Neural cell (in vitro differentiated cells): ENCODE measurements around the gene PNPLA7. TPM values are rescaled to one million over a fixed set of nuclear protein-coding genes. Genes with fewer than 3 reads are reported as not detected.
"Not testable (repeated sequence)": the region's sequence is repeated elsewhere in the genome, so short reads cannot be mapped to it uniquely, and the experiment has no call there.

Source experiments
- H2AFZ ChIP-seq: fragments of 200-600, 300-800 bp; sonication (generic), shearing (Covaris generic); 2 replicates; pipeline ENCODE4 v1.6.0; 2014; ENCODE audit warnings: low read depth, mild to moderate bottlenecking, antibody characterized with exemption, low read length, moderate library complexity
- H3F3A ChIP-seq: fragments of 200-600 bp; shearing (Covaris generic); 2 replicates; pipeline ENCODE4 v1.6.1; 2016; ENCODE audit warnings: mild to moderate bottlenecking, moderate library complexity, mixed read lengths, antibody characterized with exemption, low read length; ENCODE audit not compliant: insufficient read depth, poor library complexity, severe bottlenecking
- H3K27ac ChIP-seq: fragments of 200-600, 300-800 bp; sonication (generic), shearing (Covaris generic); 2 replicates; pipeline ENCODE4 v1.5.1; 2014; ENCODE audit warnings: mild to moderate bottlenecking, low read length, moderate library complexity
- H3K27me3 ChIP-seq: fragments of 300-800, 200-600 bp; sonication (generic), shearing (Covaris generic); 2 replicates; pipeline ENCODE4 v1.6.0; 2014; ENCODE audit warnings: mild to moderate bottlenecking, low read depth, low read length, moderate library complexity; ENCODE audit not compliant: insufficient read depth
- H3K36me3 ChIP-seq: fragments of 300-800, 200-600 bp; sonication (generic), shearing (Covaris generic); 2 replicates; pipeline ENCODE4 v1.5.1; 2014; ENCODE audit warnings: mild to moderate bottlenecking, antibody characterized with exemption, low read length, moderate library complexity; ENCODE audit not compliant: insufficient read depth
- H3K4me2 ChIP-seq: fragments of 300-800, 200-600 bp; sonication (generic), shearing (Covaris generic); 2 replicates; pipeline ENCODE4 v1.6.0; 2014; ENCODE audit warnings: mild to moderate bottlenecking, low read length
- H3K4me3 ChIP-seq: fragments of 300-800, 200-600 bp; sonication (generic), shearing (Covaris generic); 2 replicates; pipeline ENCODE4 v1.5.1; 2014; ENCODE audit warnings: mild to moderate bottlenecking, low read length, moderate library complexity
- H3K79me2 ChIP-seq: fragments of 200-600 bp; shearing (Covaris generic); replicated peaks from 2 replicates; pipeline ENCODE4 v1.6.0; 2014; ENCODE audit warnings: mild to moderate bottlenecking, low read length, moderate library complexity; ENCODE audit not compliant: insufficient read depth
- H3K9ac ChIP-seq: fragments of 300-800, 200-600 bp; sonication (generic), shearing (Covaris generic); 2 replicates; pipeline ENCODE4 v1.6.1; 2016; ENCODE audit warnings: mild to moderate bottlenecking, low read length, mixed read lengths
- H3K9me2 ChIP-seq: fragments of 200-600 bp; shearing (Covaris generic); 2 replicates; pipeline ENCODE4 v1.6.1; 2016; ENCODE audit warnings: mild to moderate bottlenecking, low read length, mixed read lengths; ENCODE audit not compliant: insufficient read depth
- H3K9me3 ChIP-seq: fragments of 200-600, 300-800 bp; sonication (generic), shearing (Covaris generic); 2 replicates; pipeline ENCODE4 v1.6.1; 2016; ENCODE audit warnings: mild to moderate bottlenecking, mixed run types, low read length, moderate library complexity, mixed read lengths
- H4K20me1 ChIP-seq: fragments of 200-600 bp; shearing (Covaris generic); 2 replicates; pipeline ENCODE4 v1.6.1; 2016; ENCODE audit warnings: mild to moderate bottlenecking, mixed run types; ENCODE audit not compliant: insufficient read depth
- CTCF ChIP-seq: fragments of 450-650 bp; IDR thresholded peaks from 2 replicates; pipeline ENCODE4 v1.5.1; 2014; ENCODE audit warnings: antibody characterized with exemption, mild to moderate bottlenecking, moderate library complexity; ENCODE audit not compliant: poor library complexity, severe bottlenecking
- EP300 ChIP-seq: fragments of 450-650 bp; conservative IDR thresholded peaks from 2 replicates; pipeline ENCODE4 v1.6.1; 2014; ENCODE audit warnings: antibody characterized with exemption, mild to moderate bottlenecking, moderate library complexity; ENCODE audit not compliant: poor library complexity, severe bottlenecking
- EZH2 ChIP-seq: fragments of 200-600, 300-800 bp; shearing (Covaris generic), sonication (generic); IDR thresholded peaks from 2 replicates; pipeline ENCODE4 v1.6.1; 2014; ENCODE audit warnings: antibody characterized with exemption, low read length, borderline replicate concordance, mild to moderate bottlenecking; ENCODE audit not compliant: insufficient read depth, poor library complexity, severe bottlenecking
- MXI1 ChIP-seq: fragments of 450-650 bp; conservative IDR thresholded peaks from 2 replicates; pipeline ENCODE4 v1.6.1; 2014; ENCODE audit warnings: antibody characterized with exemption, mild to moderate bottlenecking; ENCODE audit not compliant: poor library complexity, severe bottlenecking
- POLR2AphosphoS5 ChIP-seq: IDR thresholded peaks from 2 replicates; pipeline ENCODE4 v1.6.1; 2012
- RAD21 ChIP-seq: fragments of 450-650 bp; conservative IDR thresholded peaks from 2 replicates; pipeline ENCODE4 v1.6.1; 2014; ENCODE audit warnings: antibody characterized with exemption, mild to moderate bottlenecking, moderate library complexity
- SMC3 ChIP-seq: fragments of 450-650 bp; conservative IDR thresholded peaks from 2 replicates; pipeline ENCODE4 v1.6.1; 2014; ENCODE audit warnings: antibody characterized with exemption, mild to moderate bottlenecking, moderate library complexity; ENCODE audit not compliant: poor library complexity
- TAF1 ChIP-seq: IDR thresholded peaks from 2 replicates; pipeline ENCODE4 v1.6.1; 2012; ENCODE audit warnings: low read depth
- polyA plus RNA-seq: library from polyadenylated mRNA; depleted of rRNA; stranded (reverse); fragments of >200 nt; gene quantifications from 2 replicates; pipeline ENCODE4 v1.2.3, GENCODE V29; 2014
- TF ChIP-seq, protein P1 (sequence below): IDR thresholded peaks from 2 replicates; pipeline ENCODE4 v1.6.1; 2012; ENCODE audit warnings: borderline replicate concordance

Gene PNPLA7
- polyA plus RNA-seq, 1 donor from 2014 or later, result 0.72 TPM

- TF ChIP-seq EP300, result no peak
- no peaks in the 10 kb centered on the region for H3K79me2 ChIP-seq
- no peaks in the 10 kb centered on the region for H3F3A ChIP-seq
- no peaks in the 10 kb centered on the region for H4K20me1 ChIP-seq
- H3K27me3 ChIP-seq, result no peaks in the 10 kb centered on the region
- H2AFZ ChIP-seq, result no peak overlapping the region
- no peak overlapping the region for H3K9ac ChIP-seq
- no peaks in the 10 kb centered on the region for H3K9me2 ChIP-seq
- H3K9me3 ChIP-seq, result no peaks in the 10 kb centered on the region
- H3K36me3 ChIP-seq, result no peaks in the 10 kb centered on the region
- H3K27ac ChIP-seq, result no peak overlapping the region
- H3K4me3 ChIP-seq, result no peak overlapping the region
- no peak overlapping the region for H3K4me2 ChIP-seq
Measured at GRCh38 chr9:137452006-137452760, 98.0 kb downstream of the PNPLA7 start.

- H2AFZ ChIP-seq, H4K20me1 ChIP-seq, H3K9ac ChIP-seq, H3K4me2 ChIP-seq, H3K9me3 ChIP-seq, H3K27ac ChIP-seq, H3K36me3 ChIP-seq, H3K9me2 ChIP-seq, H3K27me3 ChIP-seq, H3K4me3 ChIP-seq, H3K79me2 ChIP-seq, H3F3A ChIP-seq: not testable (repeated sequence)
Measured at GRCh38 chr9:137451264-137452005, 98.8 kb downstream of the PNPLA7 start.

DNA sequence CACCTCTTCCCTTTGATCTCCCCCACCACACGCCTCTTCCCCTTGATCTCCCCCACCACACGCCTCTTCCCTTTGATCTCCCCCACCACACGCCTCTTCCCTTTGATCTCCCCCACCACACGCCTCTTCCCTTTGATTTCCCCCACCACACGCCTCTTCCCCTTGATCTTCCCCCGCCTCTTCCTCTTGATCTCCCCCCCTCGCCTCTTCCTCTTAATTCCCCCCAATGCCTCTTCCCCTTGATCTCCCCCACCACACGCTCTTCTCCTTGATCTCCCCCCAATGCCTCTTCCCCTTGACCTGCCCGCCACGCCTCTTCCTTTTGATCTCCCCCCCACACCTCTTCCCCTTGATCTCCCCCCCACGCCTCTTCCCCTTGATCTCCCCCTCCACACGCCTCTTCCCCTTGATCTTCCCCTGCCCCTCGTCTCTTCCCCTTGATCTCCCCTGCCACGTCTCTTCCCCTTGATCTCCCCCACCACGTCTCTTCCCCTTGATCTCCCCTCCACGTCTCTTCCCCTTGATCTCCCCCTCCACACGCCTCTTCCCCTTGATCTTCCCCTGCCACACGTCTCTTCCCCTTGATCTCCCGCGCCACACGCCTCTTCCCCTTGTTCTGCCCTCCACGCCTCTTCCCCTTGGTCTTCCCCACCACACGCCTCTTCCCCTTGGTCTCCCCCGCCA lies 99.5 kb downstream of the PNPLA7 start:
- H3K27ac ChIP-seq, H3K79me2 ChIP-seq, H3F3A ChIP-seq, H3K9me2 ChIP-seq, H2AFZ ChIP-seq, H3K36me3 ChIP-seq, H3K9me3 ChIP-seq, H3K4me2 ChIP-seq, H3K9ac ChIP-seq, H4K20me1 ChIP-seq, H3K4me3 ChIP-seq, H3K27me3 ChIP-seq: not testable (repeated sequence)

DNA sequence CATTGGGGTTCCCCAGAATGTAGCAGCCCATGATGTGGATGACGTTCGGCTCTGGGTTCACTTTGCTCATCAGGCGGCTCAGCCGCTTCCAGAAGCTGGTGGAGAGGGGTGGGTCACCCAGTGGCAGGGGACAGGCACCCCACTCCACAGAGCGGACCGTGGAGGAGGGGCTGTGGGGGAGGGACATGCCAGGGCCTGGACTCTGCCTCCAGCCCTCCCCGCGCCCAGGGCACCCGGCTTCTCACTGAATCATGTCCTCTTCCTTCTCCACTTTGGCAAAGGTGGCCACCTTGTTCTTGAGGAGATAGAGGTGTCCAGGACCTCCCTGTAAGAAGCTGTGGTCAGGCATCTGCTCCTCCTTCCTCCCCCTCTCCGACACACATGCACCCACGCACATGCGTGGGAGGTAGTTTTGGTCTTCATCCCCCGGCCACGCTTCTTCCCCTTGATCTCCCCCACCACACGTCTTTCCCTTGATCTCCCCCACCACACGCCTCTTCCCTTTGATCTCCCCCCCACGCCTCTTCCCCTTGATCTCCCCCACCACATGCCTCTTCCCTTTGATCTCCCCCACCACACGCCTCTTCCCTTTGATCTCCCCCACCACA lies 100.2 kb downstream of the PNPLA7 start:
- H3K36me3 ChIP-seq, result no peaks in the 10 kb centered on the region
- H3K27me3 ChIP-seq, result no peaks in the 10 kb centered on the region
- no peaks in the 10 kb centered on the region for H3F3A ChIP-seq

More for the DNA sequence above, 100.2 kb downstream of the PNPLA7 start:
- Histone ChIP-seq H3K79me2 (no peaks in the 10 kb centered on the region), H2AFZ (no peak overlapping the region), H3K9ac (no peak overlapping the region), H4K20me1 (no peaks in the 10 kb centered on the region), H3K9me2 (no peaks in the 10 kb centered on the region), H3K9me3 (no peaks in the 10 kb centered on the region), H3K4me3 (no peak overlapping the region), H3K4me2 (no peak overlapping the region), H3K27ac (no peak overlapping the region)
- no peak for TF ChIP-seq SMC3
- TF ChIP-seq, protein P1, sequence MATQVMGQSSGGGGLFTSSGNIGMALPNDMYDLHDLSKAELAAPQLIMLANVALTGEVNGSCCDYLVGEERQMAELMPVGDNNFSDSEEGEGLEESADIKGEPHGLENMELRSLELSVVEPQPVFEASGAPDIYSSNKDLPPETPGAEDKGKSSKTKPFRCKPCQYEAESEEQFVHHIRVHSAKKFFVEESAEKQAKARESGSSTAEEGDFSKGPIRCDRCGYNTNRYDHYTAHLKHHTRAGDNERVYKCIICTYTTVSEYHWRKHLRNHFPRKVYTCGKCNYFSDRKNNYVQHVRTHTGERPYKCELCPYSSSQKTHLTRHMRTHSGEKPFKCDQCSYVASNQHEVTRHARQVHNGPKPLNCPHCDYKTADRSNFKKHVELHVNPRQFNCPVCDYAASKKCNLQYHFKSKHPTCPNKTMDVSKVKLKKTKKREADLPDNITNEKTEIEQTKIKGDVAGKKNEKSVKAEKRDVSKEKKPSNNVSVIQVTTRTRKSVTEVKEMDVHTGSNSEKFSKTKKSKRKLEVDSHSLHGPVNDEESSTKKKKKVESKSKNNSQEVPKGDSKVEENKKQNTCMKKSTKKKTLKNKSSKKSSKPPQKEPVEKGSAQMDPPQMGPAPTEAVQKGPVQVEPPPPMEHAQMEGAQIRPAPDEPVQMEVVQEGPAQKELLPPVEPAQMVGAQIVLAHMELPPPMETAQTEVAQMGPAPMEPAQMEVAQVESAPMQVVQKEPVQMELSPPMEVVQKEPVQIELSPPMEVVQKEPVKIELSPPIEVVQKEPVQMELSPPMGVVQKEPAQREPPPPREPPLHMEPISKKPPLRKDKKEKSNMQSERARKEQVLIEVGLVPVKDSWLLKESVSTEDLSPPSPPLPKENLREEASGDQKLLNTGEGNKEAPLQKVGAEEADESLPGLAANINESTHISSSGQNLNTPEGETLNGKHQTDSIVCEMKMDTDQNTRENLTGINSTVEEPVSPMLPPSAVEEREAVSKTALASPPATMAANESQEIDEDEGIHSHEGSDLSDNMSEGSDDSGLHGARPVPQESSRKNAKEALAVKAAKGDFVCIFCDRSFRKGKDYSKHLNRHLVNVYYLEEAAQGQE, result no peak
- no peak for TF ChIP-seq CTCF
- TF ChIP-seq TAF1, result no peak
- no peak for TF ChIP-seq EZH2
- no peak for TF ChIP-seq EP300
- no peak for TF ChIP-seq POLR2AphosphoS5
- TF ChIP-seq RAD21, result no peak
- TF ChIP-seq MXI1, result no peak
